Adipose tissue (tissue), 3 donors: ENCODE measurements around the gene ZNF599. TPM values are rescaled to one million over a fixed set of nuclear protein-coding genes. Genes with fewer than 3 reads are reported as not detected.

Source experiments
- polyA plus RNA-seq, 3 donors: library from polyadenylated mRNA; stranded (reverse); fragments of 200-250 nt; gene quantifications; one replicate each; pipeline ENCODE4 v1.2.3, GENCODE V29; 2013
- donor health status: healthy with polysubstance abuse.
- donor health status: Bipolar disorder and iron deficiency.
- donor health status: healthy.

The ZNF599 gene
- polyA plus RNA-seq, 3 donors: 2.9 to 6.0 (median 3.2) TPM

Other genes starting within 250 kb of the ZNF599 start
- under 1 TPM in 2 of 3 donors, not detected in 1; 0.12 to 0.18 TPM for gene SCGB2B2, start 96.1 kb downstream of the ZNF599 start, polyA plus RNA-seq
- gene ZNF302, start 95.5 kb downstream of the ZNF599 start, polyA plus RNA-seq: 10 to 100 TPM; 11.4 to 16.8 (median 14.8) TPM
- gene ZNF181, start 39.0 kb downstream of the ZNF599 start, polyA plus RNA-seq: 1 to 10 TPM; 8.0 to 9.9 (median 8.8) TPM
- gene ZNF30, start 153.7 kb upstream of the ZNF599 start, polyA plus RNA-seq: 1 to 10 TPM in 2 of 3 donors, under 1 TPM in 1; 0.76 to 1.7 (median 1.4) TPM
- gene ZNF792, start 191.0 kb upstream of the ZNF599 start, polyA plus RNA-seq: 1 to 10 TPM; 1.5 to 2.7 (median 1.9) TPM
- 10 to 100 TPM; 72.1 to 85.9 (median 73.7) TPM for gene GRAMD1A, start 227.1 kb upstream of the ZNF599 start, polyA plus RNA-seq